SU-DHL-6 (cell line): ENCODE data around the gene LPCAT1.
"Not testable (repeated sequence)": the region's sequence is repeated elsewhere in the genome, so short reads cannot be mapped to it uniquely, and the experiment has no call there.

Source experiments
- H2AFZ ChIP-seq: fragments of 200-600 bp; sonication (generic); 2 replicates; pipeline ENCODE4 v1.6.1; 2014; ENCODE audit warnings: low read depth, mild to moderate bottlenecking, moderate library complexity, mixed read lengths, antibody characterized with exemption, low read length; ENCODE audit not compliant: severe bottlenecking
- H3F3A ChIP-seq: fragments of 200-600 bp; shearing (Covaris generic); 2 replicates; pipeline ENCODE4 v1.6.0; 2016; ENCODE audit warnings: antibody characterized with exemption, mild to moderate bottlenecking; ENCODE audit not compliant: insufficient read depth
- H3K27ac ChIP-seq: fragments of 200-600 bp; sonication (generic); 2 replicates; pipeline ENCODE4 v1.5.1; 2016; ENCODE audit warnings: low read depth, mild to moderate bottlenecking, low read length, moderate library complexity, mixed read lengths
- H3K27me3 ChIP-seq: fragments of 200-600 bp; sonication (generic), shearing (Covaris generic); 2 replicates; pipeline ENCODE4 v1.6.0; 2014; ENCODE audit warnings: mild to moderate bottlenecking, low read length
- H3K36me3 ChIP-seq: fragments of 200-600 bp; sonication (generic); 2 replicates; pipeline ENCODE4 v1.6.1; 2014; ENCODE audit warnings: mild to moderate bottlenecking, low read length, mixed read lengths
- H3K4me2 ChIP-seq: fragments of 300-600, 200-600 bp; shearing (Covaris generic), sonication (generic); 2 replicates; pipeline ENCODE4 v1.6.0; 2014; ENCODE audit warnings: low read length, low read depth, mild to moderate bottlenecking; ENCODE audit not compliant: poor library complexity, severe bottlenecking
- H3K4me3 ChIP-seq: fragments of 200-600 bp; sonication (generic); 2 replicates; pipeline ENCODE4 v1.5.1; 2014; ENCODE audit warnings: antibody characterized with exemption, low read length, mild to moderate bottlenecking, mixed read lengths; ENCODE audit not compliant: insufficient read depth, poor library complexity, severe bottlenecking
- H3K79me2 ChIP-seq: fragments of 200-600 bp; sonication (generic); 2 replicates; pipeline ENCODE4 v1.6.1; 2014; ENCODE audit warnings: mild to moderate bottlenecking, low read length, moderate library complexity; ENCODE audit not compliant: insufficient read depth
- H3K9ac ChIP-seq: fragments of 200-600 bp; sonication (generic); 2 replicates; pipeline ENCODE4 v1.7.0; 2014; ENCODE audit warnings: mild to moderate bottlenecking, low read length
- H3K9me2 ChIP-seq: fragments of 200-600 bp; sonication (generic); replicated peaks from 2 replicates; pipeline ENCODE4 v1.6.1; 2014; ENCODE audit warnings: low read length; ENCODE audit not compliant: insufficient read depth
- H3K9me3 ChIP-seq: fragments of 200-600 bp; sonication (generic); 2 replicates; pipeline ENCODE4 v1.6.1; 2014; ENCODE audit warnings: low read length, mixed read lengths; ENCODE audit not compliant: insufficient read depth
- H4K20me1 ChIP-seq: fragments of 200-600 bp; sonication (generic); 2 replicates; pipeline ENCODE4 v1.6.1; 2014; ENCODE audit warnings: low read depth, mild to moderate bottlenecking, antibody characterized with exemption, low read length, moderate library complexity, mixed read lengths
- CTCF ChIP-seq: fragments of 200-600 bp; sonication (generic); IDR thresholded peaks from one replicate; pipeline ENCODE4 v1.5.1; 2017; ENCODE audit warnings: antibody characterized with exemption, mild to moderate bottlenecking, low read length, moderate library complexity; ENCODE audit not compliant: insufficient read depth, poor library complexity, severe bottlenecking
- EZH2phosphoT487 ChIP-seq: fragments of 200-600 bp; sonication (generic), shearing (Covaris generic); conservative IDR thresholded peaks from 2 replicates; pipeline ENCODE4 v1.6.1; 2018; ENCODE audit warnings: mild to moderate bottlenecking, antibody characterized with exemption, low read length, moderate library complexity, mixed read lengths

Gene LPCAT1

GRCh38 chr5:1516615-1517601 is 6.9 kb downstream of the LPCAT1 start:
- Histone ChIP-seq H3K27ac (no peak overlapping the region), H3K9me2 (no peaks in the 10 kb centered on the region), H3K27me3 (no peaks in the 10 kb centered on the region), H3K36me3 (0 out of 2 replicates have a peak, but pooled peaks cover 6% of the 10 kb centered on the region), H3F3A (no peaks in the 10 kb centered on the region), H3K79me2 (peaks cover 91% of the 10 kb centered on the region), H3K4me3 (no peak overlapping the region), H3K9ac (no peak overlapping the region), H3K9me3 (no peaks in the 10 kb centered on the region), H3K4me2 (no peak overlapping the region), H4K20me1 (no peaks in the 10 kb centered on the region), H2AFZ (no peak overlapping the region)
- no peak for TF ChIP-seq CTCF
- TF ChIP-seq EZH2phosphoT487 = no peak

- H2AFZ ChIP-seq = no peak overlapping the region
- TF ChIP-seq CTCF (no peak), EZH2phosphoT487 (no peak)
- H3K36me3 ChIP-seq = 0 out of 2 replicates have a peak, but pooled peaks cover 5% of the 10 kb centered on the region
- H3K9me3 ChIP-seq = no peaks in the 10 kb centered on the region
- no peak overlapping the region for H3K27ac ChIP-seq
- no peaks in the 10 kb centered on the region for H3K9me2 ChIP-seq
- peaks cover 83% of the 10 kb centered on the region for H3K79me2 ChIP-seq
- no peak overlapping the region for H3K4me3 ChIP-seq
- H3F3A ChIP-seq = no peaks in the 10 kb centered on the region
- no peaks in the 10 kb centered on the region for H4K20me1 ChIP-seq
- H3K4me2 ChIP-seq = no peak overlapping the region
- H3K27me3 ChIP-seq = no peaks in the 10 kb centered on the region
- H3K9ac ChIP-seq = no peak overlapping the region
Observed at GRCh38 chr5:1515921-1516571, 7.7 kb downstream of the LPCAT1 start.

GRCh38 chr5:1515311-1515920 is 8.3 kb downstream of the LPCAT1 start:
- no peak overlapping the region for H3K4me3 ChIP-seq
- H3K4me2 ChIP-seq = no peak overlapping the region
- H3K9me2 ChIP-seq = no peaks in the 10 kb centered on the region
- H3K27ac ChIP-seq = no peak overlapping the region
- H3K36me3 ChIP-seq = 0 out of 2 replicates have a peak, but pooled peaks cover 4% of the 10 kb centered on the region
- H4K20me1 ChIP-seq = no peaks in the 10 kb centered on the region
- no peak overlapping the region for H2AFZ ChIP-seq
- H3F3A ChIP-seq = no peaks in the 10 kb centered on the region
- H3K9ac ChIP-seq = no peak overlapping the region
- TF ChIP-seq EZH2phosphoT487 = no peak
- TF ChIP-seq CTCF = no peak
- no peaks in the 10 kb centered on the region for H3K9me3 ChIP-seq
- peaks cover 82% of the 10 kb centered on the region for H3K79me2 ChIP-seq
- no peaks in the 10 kb centered on the region for H3K27me3 ChIP-seq

- not testable (repeated sequence) for H3K27me3 ChIP-seq, H2AFZ ChIP-seq, H3K4me2 ChIP-seq, H3K9me2 ChIP-seq, H4K20me1 ChIP-seq, H3F3A ChIP-seq, H3K9me3 ChIP-seq, H3K36me3 ChIP-seq, H3K9ac ChIP-seq, H3K27ac ChIP-seq, H3K4me3 ChIP-seq
- H3K79me2 ChIP-seq = peaks cover 81% of the 10 kb centered on the region
Observed at GRCh38 chr5:1514819-1515310, 8.9 kb downstream of the LPCAT1 start.
